K562 (cell line): Measurements from ENCODE around the gene DEGS2. TPM values are rescaled to one million over a fixed set of nuclear protein-coding genes. Genes with fewer than 3 reads are reported as not detected.

Experiments used
- BDP1 ChIP-seq: IDR thresholded peaks from 3 replicates; pipeline ENCODE4 v1.6.1; 2011; ENCODE audit not compliant: insufficient read length, insufficient read depth
- CBX3 ChIP-seq, 2 experiments: IDR thresholded peaks; 1 replicate in 1 of 2; 2 replicates in 1 of 2; pipeline ENCODE4 v1.6.1; 2012; ENCODE audit warnings: inconsistent platforms in 2 of 2, low read length in 2 of 2, borderline replicate concordance in 1 of 2, control low read depth in 1 of 2
- HDAC1 ChIP-seq, 2 experiments: fragments of 450-650 bp; IDR thresholded peaks; 2 replicates each; pipeline ENCODE4 v1.6.1; 2016 to 2017; ENCODE audit warnings: inconsistent platforms in 1 of 2, mild to moderate bottlenecking in 1 of 2, moderate library complexity in 1 of 2
- HDAC2 ChIP-seq: fragments of 450-650 bp; IDR thresholded peaks from 2 replicates; pipeline ENCODE4 v1.6.1; 2016; ENCODE audit warnings: mild to moderate bottlenecking
- HNRNPH1 ChIP-seq: fragments of 200-400 bp; formaldehyde crosslinking; optimal IDR thresholded peaks from 2 replicates; pipeline ENCODE3; 2017; ENCODE audit warnings: low read depth, mild to moderate bottlenecking, low read length, moderate library complexity
- JUND ChIP-seq, 2 experiments: IDR thresholded peaks; 2 replicates in 1 of 2; 3 replicates in 1 of 2; pipeline ENCODE4 v1.6.1; 2011; ENCODE audit warnings: borderline replicate concordance in 2 of 2, low read depth in 2 of 2, low read length in 2 of 2, improper control_type of control experiment in 1 of 2, missing biosample characterization in 1 of 2, missing genetic modification characterization in 1 of 2, missing genetic modification reagents in 1 of 2
- LEF1 ChIP-seq: fragments of 450-650 bp; IDR thresholded peaks from 2 replicates; pipeline ENCODE4 v1.6.1; 2016; ENCODE audit warnings: mild to moderate bottlenecking
- MBD2 ChIP-seq: sonication (generic); IDR thresholded peaks from 2 replicates; pipeline ENCODE4 v1.6.1; 2016; ENCODE audit warnings: low read depth, borderline replicate concordance
- POU5F1 ChIP-seq: fragments of 150-350 bp; IDR thresholded peaks from 2 replicates; pipeline ENCODE4 v1.6.1; 2014; ENCODE audit warnings: borderline replicate concordance, low read length, low read depth, mild to moderate bottlenecking; ENCODE audit not compliant: partially characterized antibody
- RCOR1 ChIP-seq, 2 experiments: IDR thresholded peaks; 2 replicates each; pipeline ENCODE4 v1.6.1; 2012; ENCODE audit warnings: low read depth in 2 of 2, low read length in 2 of 2, borderline replicate concordance in 1 of 2, improper control_type of control experiment in 1 of 2
- SAFB ChIP-seq: fragments of 200-400 bp; formaldehyde crosslinking; IDR thresholded peaks from 2 replicates; pipeline ENCODE4 v1.6.1; 2017; ENCODE audit warnings: low read depth, low read length, borderline replicate concordance
- SMARCA4 ChIP-seq: fragments of 450-650 bp; IDR thresholded peaks from 2 replicates; pipeline ENCODE4 v1.6.1; 2016
- TCFL5 ChIP-seq: fragments of 250-450 bp; sonication (Bioruptor Pico); conservative IDR thresholded peaks from 2 replicates; pipeline ENCODE4 v1.6.1; 2021; ENCODE audit warnings: mild to moderate bottlenecking, moderate library complexity, matching md5 sums
- TEAD2 ChIP-seq: fragments of 450-650 bp; IDR thresholded peaks from 2 replicates; pipeline ENCODE4 v1.6.1; 2016; ENCODE audit warnings: missing genetic modification characterization, control low read depth, missing compliant biosample characterization
- ZFP1 ChIP-seq: fragments of 450-650 bp; formaldehyde crosslinking; IDR thresholded peaks from 2 replicates; pipeline ENCODE4 v1.4.0; 2020; ENCODE audit warnings: mild to moderate bottlenecking, mixed read lengths
- ZNF146 ChIP-seq: IDR thresholded peaks from one replicate; pipeline ENCODE4 v1.6.1; 2018; ENCODE audit warnings: missing compliant biosample characterization; ENCODE audit not compliant: unreplicated experiment
- ZNF583 ChIP-seq: fragments of 250-450 bp; sonication (Bioruptor Pico); IDR thresholded peaks from 2 replicates; pipeline ENCODE4 v1.4.0; 2020
- polyA plus RNA-seq, 8 experiments: library from polyadenylated mRNA; depleted of rRNA in 4 of 8; stranded (reverse) in 5 of 8; unstranded in 3 of 8; fragments of >200 nt; fragmentation: Nextera tagmentation in 2 of 8; fragmentation: Illumina TruSeq in 1 of 8; extraction: Ambion mirVana in 2 of 8; extraction: Trizol in 1 of 8; gene quantifications; 2 replicates each; pipeline versions ENCODE4 v1.2.1 to v1.2.3, GENCODE V29; 2011 to 2014; ENCODE audit warnings: inconsistent platforms in 1 of 8, missing spikeins in 1 of 8
- total RNA-seq, 7 experiments: library from RNA; depleted of rRNA in 6 of 7; stranded (reverse); fragments of >200 nt in 6 of 7; fragmentation: Illumina TruSeq in 2 of 7; extraction: Trizol in 2 of 7; gene quantifications; 2 replicates each; pipeline versions ENCODE4 v1.2.1 to v1.2.3, GENCODE V29; 2011 to 2021; ENCODE audit warnings: low replicate concordance in 1 of 7
- TF ChIP-seq, protein P1 (sequence below), 2 experiments: fragments of 250-450 bp in 1 of 2; fragments of 450-650 bp in 1 of 2; sonication (Bioruptor Pico) in 1 of 2; IDR thresholded peaks; 2 replicates each; pipeline versions ENCODE4 v1.6.1 to v1.8.0; 2016 to 2021; ENCODE audit warnings: mild to moderate bottlenecking in 2 of 2, moderate library complexity in 2 of 2, missing compliant biosample characterization in 1 of 2, missing genetic modification characterization in 1 of 2
- TF ChIP-seq, protein P2 (sequence below): fragments of 200-400 bp; formaldehyde crosslinking; IDR thresholded peaks from 2 replicates; pipeline ENCODE4 v1.6.1; 2017; ENCODE audit warnings: mild to moderate bottlenecking, low read depth, low read length, moderate library complexity
- TF ChIP-seq, protein P3 (sequence below), 2 experiments: fragments of 200-800 bp in 1 of 2; sonication (Bioruptor generic) in 1 of 2; sonication (generic) in 1 of 2; formaldehyde crosslinking in 1 of 2; IDR thresholded peaks in 1 of 2; conservative IDR thresholded peaks in 1 of 2; 2 replicates each; pipeline versions ENCODE4 v1.5.0 to v1.6.1; 2016 to 2020; ENCODE audit warnings: missing compliant biosample characterization in 1 of 2, missing genetic modification characterization in 1 of 2, missing genetic modification reagents in 1 of 2
- TF ChIP-seq, protein P4 (sequence below): IDR thresholded peaks from 2 replicates; pipeline ENCODE4 v1.6.1; 2011; ENCODE audit not compliant: insufficient read length; ENCODE audit errors: extremely low read depth

DEGS2 gene
- total and polyA plus RNA-seq, 9 of the 15 experiments (the other 6 are each of a cell fraction or from before 2014, with no cell fraction given): 0.22 to 2.9 (median 0.70) TPM

DNA sequence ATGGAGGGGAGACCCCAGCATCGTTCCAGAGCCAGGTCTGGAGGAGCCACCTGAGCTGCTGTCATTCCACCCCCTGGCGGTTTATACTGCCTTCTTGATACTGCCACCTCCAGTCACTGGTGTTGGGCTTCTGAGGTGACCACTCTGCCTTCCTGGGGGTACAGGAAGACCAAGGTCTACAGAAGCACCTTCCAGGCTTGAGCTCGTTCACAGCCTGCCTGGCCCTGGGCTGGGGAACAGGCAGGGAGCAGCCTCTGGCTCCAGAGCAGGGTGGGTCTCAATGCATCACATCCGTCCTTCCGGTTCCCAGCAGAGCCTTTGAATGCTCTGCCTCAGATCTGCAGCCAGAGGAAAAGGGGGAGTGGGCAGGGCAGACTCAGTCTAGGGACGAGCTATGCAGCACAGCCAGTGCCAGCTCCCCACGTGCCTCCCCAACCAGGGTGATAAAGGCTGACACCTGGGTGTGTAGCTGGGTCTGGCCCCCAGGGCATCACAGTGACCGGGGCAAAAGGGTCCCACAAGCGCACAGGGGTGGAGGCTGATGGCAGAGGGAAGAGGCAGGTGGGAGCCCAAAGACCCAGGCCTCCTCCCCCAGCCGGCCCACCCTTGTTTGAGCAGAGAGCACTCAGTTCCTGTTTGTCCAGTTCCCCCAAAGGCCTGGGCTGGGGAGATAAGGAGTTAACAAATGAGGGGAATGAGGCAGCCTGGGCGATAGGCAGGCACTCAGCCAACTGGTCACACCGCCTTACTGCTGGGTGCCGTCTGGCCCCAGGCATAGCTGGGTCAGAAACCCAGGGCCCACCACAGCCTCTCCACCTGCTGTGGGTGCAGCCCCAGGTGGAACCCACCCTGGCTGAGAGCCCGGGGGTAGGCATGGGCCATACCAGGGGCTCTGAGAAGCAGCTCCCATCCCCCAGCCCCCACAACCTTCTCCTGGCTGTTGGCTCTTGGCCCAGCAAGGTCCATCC lies 17.1 kb downstream of the DEGS2 start (continued):
- TF ChIP-seq, protein P1, sequence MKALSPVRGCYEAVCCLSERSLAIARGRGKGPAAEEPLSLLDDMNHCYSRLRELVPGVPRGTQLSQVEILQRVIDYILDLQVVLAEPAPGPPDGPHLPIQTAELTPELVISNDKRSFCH (CRISPR knock-in tag; IDR thresholded peaks at IDR 0.05): no peak
- TF ChIP-seq, protein P1 (tag; IDR thresholded peaks at IDR 0.05): 0 out of 2 replicates have a peak, but pooled peaks have one; percentile 40
- TF ChIP-seq ZNF146 (CRISPR knock-in tag) (no peak), TEAD2 (tag) (no peak), ZFP1 (CRISPR knock-in tag) (no peak), SAFB (no peak), MBD2 (peak; percentile 76), CBX3 (IDR thresholded peaks at IDR 0.05; ENCODE audit: borderline replicate concordance in 1 of 2, low read length in 2 of 2) (peak in 1 of 2 experiments; percentile 56; a peak in 1 of 3 replicates), ZNF583 (no peak), HNRNPH1 (no peak), TCFL5 (CRISPR knock-in tag) (no peak), LEF1 (peak; percentile 69), HDAC1 (IDR thresholded peaks at IDR 0.05) (peak in 1 of 2 experiments; percentile 58; a peak in 1 of 4 replicates), SMARCA4 (peak; percentile 85), BDP1 (no peak), JUND (IDR thresholded peaks at IDR 0.05; ENCODE audit: borderline replicate concordance, low read depth, low read length) (peak; percentile 56; the same call in 1 of the 2 replicates), JUND (tag; IDR thresholded peaks at IDR 0.05; ENCODE audit: borderline replicate concordance, low read depth, low read length) (no peak; the same call in 2 of the 3 replicates), POU5F1 (no peak), HDAC2 (peak; percentile 39; the same call in 1 of the 2 replicates), RCOR1 (IDR thresholded peaks at IDR 0.05; ENCODE audit: borderline replicate concordance in 1 of 2, low read depth in 2 of 2, low read length in 2 of 2) (peak in 1 of 2 experiments; percentile 67; a peak in 1 of 4 replicates)
- TF ChIP-seq, protein P2, sequence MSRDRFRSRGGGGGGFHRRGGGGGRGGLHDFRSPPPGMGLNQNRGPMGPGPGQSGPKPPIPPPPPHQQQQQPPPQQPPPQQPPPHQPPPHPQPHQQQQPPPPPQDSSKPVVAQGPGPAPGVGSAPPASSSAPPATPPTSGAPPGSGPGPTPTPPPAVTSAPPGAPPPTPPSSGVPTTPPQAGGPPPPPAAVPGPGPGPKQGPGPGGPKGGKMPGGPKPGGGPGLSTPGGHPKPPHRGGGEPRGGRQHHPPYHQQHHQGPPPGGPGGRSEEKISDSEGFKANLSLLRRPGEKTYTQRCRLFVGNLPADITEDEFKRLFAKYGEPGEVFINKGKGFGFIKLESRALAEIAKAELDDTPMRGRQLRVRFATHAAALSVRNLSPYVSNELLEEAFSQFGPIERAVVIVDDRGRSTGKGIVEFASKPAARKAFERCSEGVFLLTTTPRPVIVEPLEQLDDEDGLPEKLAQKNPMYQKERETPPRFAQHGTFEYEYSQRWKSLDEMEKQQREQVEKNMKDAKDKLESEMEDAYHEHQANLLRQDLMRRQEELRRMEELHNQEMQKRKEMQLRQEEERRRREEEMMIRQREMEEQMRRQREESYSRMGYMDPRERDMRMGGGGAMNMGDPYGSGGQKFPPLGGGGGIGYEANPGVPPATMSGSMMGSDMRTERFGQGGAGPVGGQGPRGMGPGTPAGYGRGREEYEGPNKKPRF: no peak
- TF ChIP-seq, protein P3, sequence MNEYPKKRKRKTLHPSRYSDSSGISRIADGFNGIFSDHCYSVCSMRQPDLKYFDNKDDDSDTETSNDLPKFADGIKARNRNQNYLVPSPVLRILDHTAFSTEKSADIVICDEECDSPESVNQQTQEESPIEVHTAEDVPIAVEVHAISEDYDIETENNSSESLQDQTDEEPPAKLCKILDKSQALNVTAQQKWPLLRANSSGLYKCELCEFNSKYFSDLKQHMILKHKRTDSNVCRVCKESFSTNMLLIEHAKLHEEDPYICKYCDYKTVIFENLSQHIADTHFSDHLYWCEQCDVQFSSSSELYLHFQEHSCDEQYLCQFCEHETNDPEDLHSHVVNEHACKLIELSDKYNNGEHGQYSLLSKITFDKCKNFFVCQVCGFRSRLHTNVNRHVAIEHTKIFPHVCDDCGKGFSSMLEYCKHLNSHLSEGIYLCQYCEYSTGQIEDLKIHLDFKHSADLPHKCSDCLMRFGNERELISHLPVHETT (CRISPR knock-in tag; conservative IDR thresholded peaks at IDR 0.05 in 1 of 2, IDR thresholded peaks at IDR 0.05 in 1 of 2): no peak
- TF ChIP-seq, protein P4, sequence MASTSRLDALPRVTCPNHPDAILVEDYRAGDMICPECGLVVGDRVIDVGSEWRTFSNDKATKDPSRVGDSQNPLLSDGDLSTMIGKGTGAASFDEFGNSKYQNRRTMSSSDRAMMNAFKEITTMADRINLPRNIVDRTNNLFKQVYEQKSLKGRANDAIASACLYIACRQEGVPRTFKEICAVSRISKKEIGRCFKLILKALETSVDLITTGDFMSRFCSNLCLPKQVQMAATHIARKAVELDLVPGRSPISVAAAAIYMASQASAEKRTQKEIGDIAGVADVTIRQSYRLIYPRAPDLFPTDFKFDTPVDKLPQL: no peak
